Measurements from ENCODE around the gene DUSP5.

GRCh38 chr10:110513949-110514348 is 16.2 kb downstream of the DUSP5 start:
- TF ChIP-seq, protein P1, sequence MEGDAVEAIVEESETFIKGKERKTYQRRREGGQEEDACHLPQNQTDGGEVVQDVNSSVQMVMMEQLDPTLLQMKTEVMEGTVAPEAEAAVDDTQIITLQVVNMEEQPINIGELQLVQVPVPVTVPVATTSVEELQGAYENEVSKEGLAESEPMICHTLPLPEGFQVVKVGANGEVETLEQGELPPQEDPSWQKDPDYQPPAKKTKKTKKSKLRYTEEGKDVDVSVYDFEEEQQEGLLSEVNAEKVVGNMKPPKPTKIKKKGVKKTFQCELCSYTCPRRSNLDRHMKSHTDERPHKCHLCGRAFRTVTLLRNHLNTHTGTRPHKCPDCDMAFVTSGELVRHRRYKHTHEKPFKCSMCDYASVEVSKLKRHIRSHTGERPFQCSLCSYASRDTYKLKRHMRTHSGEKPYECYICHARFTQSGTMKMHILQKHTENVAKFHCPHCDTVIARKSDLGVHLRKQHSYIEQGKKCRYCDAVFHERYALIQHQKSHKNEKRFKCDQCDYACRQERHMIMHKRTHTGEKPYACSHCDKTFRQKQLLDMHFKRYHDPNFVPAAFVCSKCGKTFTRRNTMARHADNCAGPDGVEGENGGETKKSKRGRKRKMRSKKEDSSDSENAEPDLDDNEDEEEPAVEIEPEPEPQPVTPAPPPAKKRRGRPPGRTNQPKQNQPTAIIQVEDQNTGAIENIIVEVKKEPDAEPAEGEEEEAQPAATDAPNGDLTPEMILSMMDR (IDR thresholded peaks at IDR 0.05) = no peak
- TF ChIP-seq EP300 (IDR thresholded peaks at IDR 0.05; ENCODE audit: low read depth) = no peak

All from transverse colon (tissue), 3 donors.